ENCODE results near the gene SIGLEC1.
A peak's percentile ranks its signal among the peaks of the same experiment; 100 is the strongest.

The SIGLEC1 gene

GRCh38 chr20:3681352-3681930 lies 31.0 kb downstream of the SIGLEC1 start:
- peaks cover 3% of the 10 kb centered on the region for H3K4me1 Mint-ChIP-seq
- no peak for DNase-seq
- H3K9me3 Mint-ChIP-seq: no peaks in the 10 kb centered on the region
- H3K36me3 Mint-ChIP-seq: no peaks in the 10 kb centered on the region
- no peak overlapping the region for H3K27ac Mint-ChIP-seq
- CTCF ChIA-PET: interaction anchor here (0.6 to 1.1 kb wide), 2 partner anchors 30 to 566 kb away, joined by 3 read pairs; no protein-coding TSS in a partner anchor
- peaks cover 96% of the 10 kb centered on the region for H3K27me3 Mint-ChIP-seq
- no peak overlapping the region for H3K4me3 Mint-ChIP-seq

GRCh38 chr20:3680701-3681351 lies 31.6 kb downstream of the SIGLEC1 start:
- H3K9me3 Mint-ChIP-seq: no peaks in the 10 kb centered on the region
- H3K27ac Mint-ChIP-seq: no peak overlapping the region
- H3K36me3 Mint-ChIP-seq: no peaks in the 10 kb centered on the region
- CTCF ChIA-PET: interaction anchor here (0.6 to 1.1 kb wide), 2 partner anchors 30 to 565 kb away, joined by 3 read pairs; no protein-coding TSS in a partner anchor
- no peak overlapping the region for H3K4me3 Mint-ChIP-seq
- H3K27me3 Mint-ChIP-seq: peaks cover 98% of the 10 kb centered on the region
- H3K4me1 Mint-ChIP-seq: peaks cover 3% of the 10 kb centered on the region
- DNase-seq: no peak

GRCh38 chr20:3679749-3680700 lies 32.4 kb downstream of the SIGLEC1 start:
- Mint-ChIP-seq H3K36me3 (no peaks in the 10 kb centered on the region), H3K4me3 (no peak overlapping the region), H3K27ac (no peak overlapping the region), H3K4me1 (peaks cover 3% of the 10 kb centered on the region), H3K9me3 (no peaks in the 10 kb centered on the region), H3K27me3 (peaks cover 98% of the 10 kb centered on the region)
- CTCF ChIA-PET: interaction anchor here (0.9 to 1.4 kb wide), 4 partner anchors 28 to 34 kb away, joined by 3 to 4 read pairs (median 4); no protein-coding TSS in a partner anchor
- DNase-seq: no peak

GRCh38 chr20:3678856-3679720 lies 33.3 kb downstream of the SIGLEC1 start:
- DNase-seq: no peak
- peaks cover 6% of the 10 kb centered on the region for H3K4me1 Mint-ChIP-seq
- CTCF ChIA-PET: interaction anchor here (0.9 to 1.4 kb wide), 4 partner anchors 29 to 116 kb away, joined by 3 to 4 read pairs (median 4); no protein-coding TSS in a partner anchor
- H3K9me3 Mint-ChIP-seq: no peaks in the 10 kb centered on the region
- no peak overlapping the region for H3K27ac Mint-ChIP-seq
- no peaks in the 10 kb centered on the region for H3K36me3 Mint-ChIP-seq
- no peak overlapping the region for H3K4me3 Mint-ChIP-seq
- peaks cover 99% of the 10 kb centered on the region for H3K27me3 Mint-ChIP-seq

- peaks cover 98% of the 10 kb centered on the region for H3K27me3 Mint-ChIP-seq
- CTCF ChIA-PET: interaction anchor here (1.0 to 2.5 kb wide), 7 partner anchors 30 to 115 kb away, joined by 3 to 35 read pairs (median 4); no protein-coding TSS in a partner anchor
- H3K4me1 Mint-ChIP-seq: peaks cover 6% of the 10 kb centered on the region
- no peaks in the 10 kb centered on the region for H3K36me3 Mint-ChIP-seq
- no peaks in the 10 kb centered on the region for H3K9me3 Mint-ChIP-seq
- no peak overlapping the region for H3K27ac Mint-ChIP-seq
- DNase-seq: no peak
- no peak overlapping the region for H3K4me3 Mint-ChIP-seq
These were observed 34.2 kb downstream of the SIGLEC1 start for GRCh38 chr20:3678198-3678597.

- H3K27me3 Mint-ChIP-seq: peaks cover 98% of the 10 kb centered on the region
- peaks cover 9% of the 10 kb centered on the region for H3K4me1 Mint-ChIP-seq
- CTCF ChIA-PET: interaction anchor here (1.2 to 2.5 kb wide), 6 partner anchors 9 to 114 kb away, joined by 3 to 35 read pairs (median 8); no protein-coding TSS in a partner anchor
- H3K9me3 Mint-ChIP-seq: no peaks in the 10 kb centered on the region
- no peak overlapping the region for H3K4me3 Mint-ChIP-seq
- no peak overlapping the region for H3K27ac Mint-ChIP-seq
- no peaks in the 10 kb centered on the region for H3K36me3 Mint-ChIP-seq
- no peak for DNase-seq
These were observed 34.7 kb downstream of the SIGLEC1 start for GRCh38 chr20:3677733-3678132.

- peaks cover 98% of the 10 kb centered on the region for H3K27me3 Mint-ChIP-seq
- no peak overlapping the region for H3K27ac Mint-ChIP-seq
- CTCF ChIA-PET: interaction anchor here (0.7 to 2.5 kb wide), 9 partner anchors 9 to 113 kb away, joined by 3 to 35 read pairs (median 4); partner anchors contain the start of gene ADISSP
- no peak for DNase-seq
- peaks cover 14% of the 10 kb centered on the region for H3K4me1 Mint-ChIP-seq
- no peak overlapping the region for H3K4me3 Mint-ChIP-seq
- no peaks in the 10 kb centered on the region for H3K36me3 Mint-ChIP-seq
- H3K9me3 Mint-ChIP-seq: no peaks in the 10 kb centered on the region
These were observed 37.2 kb downstream of the SIGLEC1 start for GRCh38 chr20:3674995-3675900.

- H3K36me3 Mint-ChIP-seq: no peaks in the 10 kb centered on the region
- peaks cover 98% of the 10 kb centered on the region for H3K27me3 Mint-ChIP-seq
- CTCF ChIA-PET: interaction anchor here (0.8 to 1.5 kb wide), 4 partner anchors 37 to 146 kb away, joined by 3 to 6 read pairs (median 4); partner anchors contain the start of gene AP5S1
- peaks cover 14% of the 10 kb centered on the region for H3K4me1 Mint-ChIP-seq
- H3K27ac Mint-ChIP-seq: peak overlapping the region; percentile 11
- no peak overlapping the region for H3K4me3 Mint-ChIP-seq
- DNase-seq: no peak
- no peaks in the 10 kb centered on the region for H3K9me3 Mint-ChIP-seq
These were observed 38.0 kb downstream of the SIGLEC1 start for GRCh38 chr20:3674447-3674846.

GRCh38 chr20:3673221-3674070 lies 39.0 kb downstream of the SIGLEC1 start:
- peaks cover 98% of the 10 kb centered on the region for H3K27me3 Mint-ChIP-seq
- CTCF ChIA-PET: interaction anchor here (1.0 to 1.2 kb wide), 2 partner anchors 111 to 147 kb away, joined by 3 read pairs; partner anchors contain the start of gene AP5S1
- DNase-seq: no peak
- H3K4me1 Mint-ChIP-seq: peaks cover 14% of the 10 kb centered on the region
- H3K36me3 Mint-ChIP-seq: no peaks in the 10 kb centered on the region
- no peaks in the 10 kb centered on the region for H3K9me3 Mint-ChIP-seq
- H3K27ac Mint-ChIP-seq: no peak overlapping the region
- no peak overlapping the region for H3K4me3 Mint-ChIP-seq

- no peak overlapping the region for H3K27ac Mint-ChIP-seq
- no peaks in the 10 kb centered on the region for H3K9me3 Mint-ChIP-seq
- no peak for DNase-seq
- peaks cover 14% of the 10 kb centered on the region for H3K4me1 Mint-ChIP-seq
- CTCF ChIA-PET: no interaction called here
- no peaks in the 10 kb centered on the region for H3K36me3 Mint-ChIP-seq
- no peak overlapping the region for H3K4me3 Mint-ChIP-seq
- peaks cover 98% of the 10 kb centered on the region for H3K27me3 Mint-ChIP-seq
These were observed 39.7 kb downstream of the SIGLEC1 start for GRCh38 chr20:3672547-3673171.

- CTCF ChIA-PET: no interaction called here
- no peaks in the 10 kb centered on the region for H3K36me3 Mint-ChIP-seq
- peaks cover 98% of the 10 kb centered on the region for H3K27me3 Mint-ChIP-seq
- no peak overlapping the region for H3K27ac Mint-ChIP-seq
- no peaks in the 10 kb centered on the region for H3K9me3 Mint-ChIP-seq
- peaks cover 18% of the 10 kb centered on the region for H3K4me1 Mint-ChIP-seq
- no peak overlapping the region for H3K4me3 Mint-ChIP-seq
- DNase-seq: no peak
These were observed 40.3 kb downstream of the SIGLEC1 start for GRCh38 chr20:3671986-3672546.

Measured in activated naive CD4-positive, alpha-beta T cell treated with anti-CD3 and anti-CD28 coated beads, Interleukin-2, amount 10 ng/mL, durations not matched to agents 7 days and 5 days (primary cell).